SK-N-SH treated with all-trans-retinoic acid at 6 μM for 48 hours (cell line): ENCODE results near the gene FAM227A.

ENCODE experiments used
- ATAC-seq: fragments of 200-7000 bp; cut with Tn5 transposase; 3 replicates; pipeline ENCODE4 v1.9.1; 2020; ENCODE audit warnings: mild to moderate bottlenecking, moderate library complexity
- ARNTL ChIP-seq: fragments of 450-650 bp; formaldehyde crosslinking; IDR thresholded peaks from 2 replicates; pipeline ENCODE4 v1.5.0; 2020; ENCODE audit warnings: low read depth, mild to moderate bottlenecking, moderate library complexity, borderline replicate concordance
- BACH2 ChIP-seq: fragments of 250-450 bp; sonication (Bioruptor Pico); IDR thresholded peaks from 2 replicates; pipeline ENCODE4 v1.9.0; 2021; ENCODE audit warnings: mild to moderate bottlenecking, borderline replicate concordance
- CSDC2 ChIP-seq: fragments of 250-450 bp; sonication (Bioruptor Pico); IDR thresholded peaks from 2 replicates; pipeline ENCODE4 v1.5.0; 2020; ENCODE audit warnings: mild to moderate bottlenecking, moderate library complexity
- ESRRG ChIP-seq: fragments of 250-450 bp; sonication (Bioruptor Pico); IDR thresholded peaks from 2 replicates; pipeline ENCODE4 v1.6.1; 2021; ENCODE audit warnings: mild to moderate bottlenecking
- GLIS3 ChIP-seq: fragments of 250-450 bp; sonication (Bioruptor Pico); IDR thresholded peaks from 2 replicates; pipeline ENCODE4 v1.5.0; 2020; ENCODE audit warnings: mild to moderate bottlenecking, moderate library complexity
- ISL1 ChIP-seq: fragments of 250-450 bp; sonication (Bioruptor Pico); IDR thresholded peaks from 2 replicates; pipeline ENCODE4 v2.1.2; 2022; ENCODE audit warnings: mild to moderate bottlenecking, moderate library complexity
- OSR1 ChIP-seq: fragments of 250-450 bp; sonication (Bioruptor Pico); IDR thresholded peaks from 2 replicates; pipeline ENCODE4 v1.8.0; 2022; ENCODE audit warnings: moderate library complexity, mild to moderate bottlenecking, inconsistent platforms
- RARB ChIP-seq: fragments of 250-450 bp; sonication (Bioruptor Pico); IDR thresholded peaks from 2 replicates; pipeline ENCODE4 v1.8.0; 2021; ENCODE audit warnings: mild to moderate bottlenecking, moderate library complexity
- SNAI2 ChIP-seq: fragments of 250-450 bp; sonication (Bioruptor Pico); IDR thresholded peaks from 2 replicates; pipeline ENCODE4 v1.5.0; 2020; ENCODE audit warnings: mild to moderate bottlenecking, moderate library complexity
- TCF4 ChIP-seq: fragments of 250-450 bp; sonication (Bioruptor Pico); IDR thresholded peaks from 2 replicates; pipeline ENCODE4 v1.8.0; 2021; ENCODE audit warnings: mild to moderate bottlenecking, moderate library complexity, borderline replicate concordance
- TOX ChIP-seq: fragments of 250-450 bp; sonication (Bioruptor Pico); IDR thresholded peaks from 2 replicates; pipeline ENCODE4 v1.8.0; 2021; ENCODE audit warnings: mild to moderate bottlenecking, moderate library complexity, borderline replicate concordance
- ZFP3 ChIP-seq: fragments of 250-450 bp; sonication (Bioruptor Pico); IDR thresholded peaks from 2 replicates; pipeline ENCODE4 v1.5.0; 2020; ENCODE audit warnings: mild to moderate bottlenecking, moderate library complexity
- ZFP30 ChIP-seq: fragments of 450-650 bp; formaldehyde crosslinking; IDR thresholded peaks from 2 replicates; pipeline ENCODE4 v1.5.0; 2022; ENCODE audit warnings: mild to moderate bottlenecking, moderate library complexity
- ZNF565 ChIP-seq: fragments of 450-650 bp; formaldehyde crosslinking; conservative IDR thresholded peaks from 2 replicates; pipeline ENCODE4 v1.5.0; 2020; ENCODE audit warnings: low read depth, mild to moderate bottlenecking, moderate library complexity
- ZNF70 ChIP-seq: fragments of 450-650 bp; formaldehyde crosslinking; IDR thresholded peaks from 2 replicates; pipeline ENCODE4 v1.5.0; 2020; ENCODE audit warnings: mild to moderate bottlenecking, moderate library complexity
- ZNF8 ChIP-seq: fragments of 450-650 bp; formaldehyde crosslinking; IDR thresholded peaks from 2 replicates; pipeline ENCODE4 v1.5.0; 2020; ENCODE audit warnings: mild to moderate bottlenecking, moderate library complexity
- TF ChIP-seq, protein P1 (sequence below): fragments of 250-450 bp; sonication (Bioruptor Pico); IDR thresholded peaks from 2 replicates; pipeline ENCODE4 v1.5.1; 2021; ENCODE audit warnings: mild to moderate bottlenecking, moderate library complexity
- TF ChIP-seq, protein P2 (sequence below): fragments of 250-450 bp; sonication (Bioruptor Pico); IDR thresholded peaks from 2 replicates; pipeline ENCODE4 v1.5.1; 2020; ENCODE audit warnings: low read depth, mild to moderate bottlenecking, moderate library complexity
- TF ChIP-seq, protein P3 (sequence below): fragments of 250-450 bp; sonication (Bioruptor Pico); IDR thresholded peaks from 2 replicates; pipeline ENCODE4 v1.8.0; 2020; ENCODE audit warnings: mild to moderate bottlenecking, moderate library complexity, borderline replicate concordance
- TF ChIP-seq, protein P4 (sequence below): fragments of 250-450 bp; sonication (Bioruptor Pico); IDR thresholded peaks from 2 replicates; pipeline ENCODE4 v1.8.0; 2021; ENCODE audit warnings: low read depth, mild to moderate bottlenecking, moderate library complexity, borderline replicate concordance

The FAM227A gene

DNA sequence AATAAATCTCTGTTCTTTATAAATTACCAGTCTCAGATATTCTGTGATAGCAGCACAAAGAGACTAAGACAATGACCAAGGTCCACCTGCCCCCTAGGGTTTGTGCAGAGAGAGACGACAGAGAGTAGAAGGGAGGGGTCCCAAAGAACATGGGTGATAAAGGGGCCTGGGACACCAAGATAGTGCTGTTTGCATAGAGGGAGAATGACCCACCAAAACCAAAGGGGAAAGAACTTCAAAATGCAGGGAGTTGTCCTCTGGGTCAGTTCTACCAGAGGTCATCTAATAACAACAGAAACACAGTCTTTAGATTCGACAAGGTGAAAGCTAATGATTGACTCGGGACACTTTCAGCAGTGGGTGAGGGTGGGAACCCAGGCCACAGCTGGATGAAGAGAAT is 23.7 kb downstream of the FAM227A start:
- no peak for ATAC-seq
- TF ChIP-seq ZNF70 (CRISPR knock-in tag) (no peak), BACH2 (no peak), SNAI2 (CRISPR knock-in tag) (no peak), ZNF8 (no peak), TOX (CRISPR knock-in tag) (no peak), TCF4 (CRISPR knock-in tag) (no peak), ZFP30 (CRISPR knock-in tag) (no peak), OSR1 (CRISPR knock-in tag) (no peak), ISL1 (CRISPR knock-in tag) (no peak), ARNTL (CRISPR knock-in tag) (no peak), ESRRG (CRISPR knock-in tag) (no peak), RARB (CRISPR knock-in tag) (no peak)
- TF ChIP-seq, protein P1, sequence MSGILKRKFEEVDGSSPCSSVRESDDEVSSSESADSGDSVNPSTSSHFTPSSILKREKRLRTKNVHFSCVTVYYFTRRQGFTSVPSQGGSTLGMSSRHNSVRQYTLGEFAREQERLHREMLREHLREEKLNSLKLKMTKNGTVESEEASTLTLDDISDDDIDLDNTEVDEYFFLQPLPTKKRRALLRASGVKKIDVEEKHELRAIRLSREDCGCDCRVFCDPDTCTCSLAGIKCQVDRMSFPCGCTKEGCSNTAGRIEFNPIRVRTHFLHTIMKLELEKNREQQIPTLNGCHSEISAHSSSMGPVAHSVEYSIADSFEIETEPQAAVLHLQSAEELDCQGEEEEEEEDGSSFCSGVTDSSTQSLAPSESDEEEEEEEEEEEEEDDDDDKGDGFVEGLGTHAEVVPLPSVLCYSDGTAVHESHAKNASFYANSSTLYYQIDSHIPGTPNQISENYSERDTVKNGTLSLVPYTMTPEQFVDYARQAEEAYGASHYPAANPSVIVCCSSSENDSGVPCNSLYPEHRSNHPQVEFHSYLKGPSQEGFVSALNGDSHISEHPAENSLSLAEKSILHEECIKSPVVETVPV (CRISPR knock-in tag) = no peak
- TF ChIP-seq, protein P2, sequence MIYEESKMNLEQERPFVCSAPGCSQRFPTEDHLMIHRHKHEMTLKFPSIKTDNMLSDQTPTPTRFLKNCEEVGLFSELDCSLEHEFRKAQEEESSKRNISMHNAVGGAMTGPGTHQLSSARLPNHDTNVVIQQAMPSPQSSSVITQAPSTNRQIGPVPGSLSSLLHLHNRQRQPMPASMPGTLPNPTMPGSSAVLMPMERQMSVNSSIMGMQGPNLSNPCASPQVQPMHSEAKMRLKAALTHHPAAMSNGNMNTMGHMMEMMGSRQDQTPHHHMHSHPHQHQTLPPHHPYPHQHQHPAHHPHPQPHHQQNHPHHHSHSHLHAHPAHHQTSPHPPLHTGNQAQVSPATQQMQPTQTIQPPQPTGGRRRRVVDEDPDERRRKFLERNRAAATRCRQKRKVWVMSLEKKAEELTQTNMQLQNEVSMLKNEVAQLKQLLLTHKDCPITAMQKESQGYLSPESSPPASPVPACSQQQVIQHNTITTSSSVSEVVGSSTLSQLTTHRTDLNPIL (CRISPR knock-in tag) = no peak
- TF ChIP-seq, protein P3, sequence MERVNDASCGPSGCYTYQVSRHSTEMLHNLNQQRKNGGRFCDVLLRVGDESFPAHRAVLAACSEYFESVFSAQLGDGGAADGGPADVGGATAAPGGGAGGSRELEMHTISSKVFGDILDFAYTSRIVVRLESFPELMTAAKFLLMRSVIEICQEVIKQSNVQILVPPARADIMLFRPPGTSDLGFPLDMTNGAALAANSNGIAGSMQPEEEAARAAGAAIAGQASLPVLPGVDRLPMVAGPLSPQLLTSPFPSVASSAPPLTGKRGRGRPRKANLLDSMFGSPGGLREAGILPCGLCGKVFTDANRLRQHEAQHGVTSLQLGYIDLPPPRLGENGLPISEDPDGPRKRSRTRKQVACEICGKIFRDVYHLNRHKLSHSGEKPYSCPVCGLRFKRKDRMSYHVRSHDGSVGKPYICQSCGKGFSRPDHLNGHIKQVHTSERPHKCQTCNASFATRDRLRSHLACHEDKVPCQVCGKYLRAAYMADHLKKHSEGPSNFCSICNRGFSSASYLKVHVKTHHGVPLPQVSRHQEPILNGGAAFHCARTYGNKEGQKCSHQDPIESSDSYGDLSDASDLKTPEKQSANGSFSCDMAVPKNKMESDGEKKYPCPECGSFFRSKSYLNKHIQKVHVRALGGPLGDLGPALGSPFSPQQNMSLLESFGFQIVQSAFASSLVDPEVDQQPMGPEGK (CRISPR knock-in tag) = no peak

DNA sequence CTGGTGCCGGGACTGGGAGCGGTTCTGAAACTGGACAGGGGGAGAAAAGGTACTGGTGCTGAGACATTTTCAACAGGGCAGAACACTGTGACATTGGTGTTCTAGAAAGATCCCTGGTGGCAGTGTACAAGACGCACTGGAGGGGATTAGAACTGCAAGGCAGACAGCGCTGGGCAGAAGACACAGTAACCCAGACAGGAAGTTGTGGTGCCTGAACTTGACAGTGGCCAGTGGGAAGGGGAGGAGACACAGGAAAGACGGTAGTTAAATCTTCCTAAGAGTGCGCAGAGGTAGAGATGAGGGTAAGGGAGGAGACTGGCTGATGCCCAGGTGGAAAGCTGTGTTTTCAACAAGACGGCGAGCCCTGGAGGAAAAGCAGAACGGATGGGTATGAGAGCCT is 24.5 kb downstream of the FAM227A start:
- ATAC-seq = no peak
- no peak for TF ChIP-seq GLIS3
- TF ChIP-seq, protein P2 (CRISPR knock-in tag) = no peak
- TF ChIP-seq TCF4 (CRISPR knock-in tag) = no peak
- no peak for TF ChIP-seq ESRRG (CRISPR knock-in tag)
- no peak for TF ChIP-seq ZFP30 (CRISPR knock-in tag)
- no peak for TF ChIP-seq ZNF565 (CRISPR knock-in tag)
- TF ChIP-seq ISL1 (CRISPR knock-in tag) = no peak
- no peak for TF ChIP-seq ZNF8

DNA sequence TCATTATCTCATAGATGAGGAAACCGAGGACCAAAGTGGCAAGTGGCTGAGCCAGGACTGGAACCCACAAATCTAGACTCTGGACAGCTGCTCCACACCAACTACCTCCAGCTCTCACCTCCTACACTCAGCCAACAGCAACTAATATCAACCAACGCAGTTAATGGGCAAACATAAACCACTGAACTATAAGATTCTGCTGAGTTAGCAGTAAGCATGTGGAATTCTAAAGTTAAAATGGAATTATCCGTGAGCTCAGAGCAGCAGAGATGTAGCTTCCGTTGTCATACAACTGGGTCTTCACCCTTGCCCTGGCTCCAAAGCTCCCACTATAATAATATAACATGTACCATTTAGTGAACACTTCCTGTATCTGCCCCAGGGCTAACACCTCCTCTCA is 27.1 kb downstream of the FAM227A start:
- TF ChIP-seq ZFP30 (CRISPR knock-in tag) (no peak), ZNF8 (no peak), ESRRG (CRISPR knock-in tag) (no peak), OSR1 (CRISPR knock-in tag) (no peak), TOX (CRISPR knock-in tag) (no peak)
- TF ChIP-seq, protein P1 (CRISPR knock-in tag) = no peak
- TF ChIP-seq, protein P2 (CRISPR knock-in tag) = no peak
- ATAC-seq = no peak

DNA sequence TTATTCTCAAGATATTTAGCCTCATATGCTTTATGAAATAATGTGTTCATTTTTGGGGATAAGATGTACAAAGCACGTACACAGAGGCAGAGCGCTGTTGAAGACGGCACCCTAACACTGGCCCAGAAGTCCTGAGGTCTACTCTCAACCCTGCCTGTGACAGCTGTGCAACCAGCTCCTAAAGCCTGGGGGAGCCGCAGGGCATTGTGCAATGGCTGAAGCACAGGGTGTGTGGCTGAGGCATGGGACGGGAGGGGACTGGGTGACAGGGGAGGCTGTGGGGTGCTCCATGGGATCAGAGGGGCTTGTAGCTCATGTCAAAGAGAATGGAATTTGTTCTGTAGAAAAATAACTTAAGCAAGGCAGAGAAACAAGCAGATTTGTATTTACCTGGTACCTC is 27.7 kb downstream of the FAM227A start:
- no peak for ATAC-seq
- no peak for TF ChIP-seq SNAI2 (CRISPR knock-in tag)
- no peak for TF ChIP-seq ARNTL (CRISPR knock-in tag)
- no peak for TF ChIP-seq TOX (CRISPR knock-in tag)
- no peak for TF ChIP-seq ISL1 (CRISPR knock-in tag)
- TF ChIP-seq, protein P2 (CRISPR knock-in tag) = no peak
- no peak for TF ChIP-seq OSR1 (CRISPR knock-in tag)
- no peak for TF ChIP-seq CSDC2 (CRISPR knock-in tag)
- TF ChIP-seq ZFP3 (CRISPR knock-in tag) = no peak
- TF ChIP-seq ZNF8 = no peak
- TF ChIP-seq, protein P4, sequence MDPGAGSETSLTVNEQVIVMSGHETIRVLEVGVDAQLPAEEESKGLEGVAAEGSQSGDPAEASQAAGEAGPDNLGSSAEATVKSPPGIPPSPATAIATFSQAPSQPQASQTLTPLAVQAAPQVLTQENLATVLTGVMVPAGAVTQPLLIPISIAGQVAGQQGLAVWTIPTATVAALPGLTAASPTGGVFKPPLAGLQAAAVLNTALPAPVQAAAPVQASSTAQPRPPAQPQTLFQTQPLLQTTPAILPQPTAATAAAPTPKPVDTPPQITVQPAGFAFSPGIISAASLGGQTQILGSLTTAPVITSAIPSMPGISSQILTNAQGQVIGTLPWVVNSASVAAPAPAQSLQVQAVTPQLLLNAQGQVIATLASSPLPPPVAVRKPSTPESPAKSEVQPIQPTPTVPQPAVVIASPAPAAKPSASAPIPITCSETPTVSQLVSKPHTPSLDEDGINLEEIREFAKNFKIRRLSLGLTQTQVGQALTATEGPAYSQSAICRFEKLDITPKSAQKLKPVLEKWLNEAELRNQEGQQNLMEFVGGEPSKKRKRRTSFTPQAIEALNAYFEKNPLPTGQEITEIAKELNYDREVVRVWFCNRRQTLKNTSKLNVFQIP = no peak
- no peak for TF ChIP-seq ZNF565 (CRISPR knock-in tag)
- TF ChIP-seq, protein P3 (CRISPR knock-in tag) = no peak
- no peak for TF ChIP-seq GLIS3
